OCI-LY1 (cell line): ENCODE results near the gene AFAP1.

Experiments used
- CTCF ChIP-seq: fragments of 200-600 bp; sonication (generic), shearing (Covaris generic); IDR thresholded peaks from 2 replicates; pipeline ENCODE4 v1.5.1; 2017; ENCODE audit warnings: mild to moderate bottlenecking, antibody characterized with exemption, low read length, moderate library complexity, mixed read lengths
- EZH2 ChIP-seq: fragments of 200-600 bp; sonication (generic), shearing (Covaris generic); IDR thresholded peaks from 2 replicates; pipeline ENCODE4 v1.8.0; 2017; ENCODE audit warnings: borderline replicate concordance, mixed run types, mild to moderate bottlenecking, antibody characterized with exemption, low read length, moderate library complexity, mixed read lengths

GRCh38 chr4:7783541-7783940 lies 156.1 kb downstream of the AFAP1 start:
- no peak for TF ChIP-seq CTCF
- TF ChIP-seq EZH2: no peak
